ENCODE results near the gene PPP1R37.
A peak's percentile ranks its signal among the peaks of the same experiment; 100 is the strongest.
"Not testable (repeated sequence)": the region's sequence is repeated elsewhere in the genome, so short reads cannot be mapped to it uniquely, and the experiment has no call there.

The PPP1R37 gene

GRCh38 chr19:45095496-45096413 is 2.8 kb downstream of the PPP1R37 start:
- no peak for DNase-seq (ENCODE audit: low spot score)

- no peak for DNase-seq (ENCODE audit: low spot score)
These were observed 3.7 kb downstream of the PPP1R37 start for GRCh38 chr19:45096700-45097099.

GRCh38 chr19:45097450-45097775 is 4.4 kb downstream of the PPP1R37 start:
- DNase-seq (ENCODE audit: low spot score): no peak

GRCh38 chr19:45097776-45098520 is 5.0 kb downstream of the PPP1R37 start:
- DNase-seq (ENCODE audit: low spot score): peak; percentile 98

- peak; percentile 46 for DNase-seq (ENCODE audit: low spot score)
These were observed 5.8 kb downstream of the PPP1R37 start for GRCh38 chr19:45098521-45099466.

GRCh38 chr19:45099467-45100191 is 6.7 kb downstream of the PPP1R37 start:
- DNase-seq (ENCODE audit: low spot score): no peak

- no peak for DNase-seq (ENCODE audit: low spot score)
These were observed 7.2 kb downstream of the PPP1R37 start for GRCh38 chr19:45100201-45100600.

- DNase-seq (ENCODE audit: low spot score): no peak
These were observed 7.9 kb downstream of the PPP1R37 start for GRCh38 chr19:45100846-45101252.

- no peak for DNase-seq (ENCODE audit: low spot score)
These were observed 8.8 kb downstream of the PPP1R37 start for GRCh38 chr19:45101806-45102205.

- no peak for DNase-seq (ENCODE audit: low spot score)
These were observed 9.5 kb downstream of the PPP1R37 start for GRCh38 chr19:45102481-45102880.

- no peak for DNase-seq (ENCODE audit: low spot score)
These were observed 10.2 kb downstream of the PPP1R37 start for GRCh38 chr19:45103156-45103507.

GRCh38 chr19:45103508-45104319 is 10.7 kb downstream of the PPP1R37 start:
- no peak for DNase-seq (ENCODE audit: low spot score)

- no peak for DNase-seq (ENCODE audit: low spot score)
These were observed 11.8 kb downstream of the PPP1R37 start for GRCh38 chr19:45104658-45105349.

GRCh38 chr19:45106363-45106762 is 13.4 kb downstream of the PPP1R37 start:
- DNase-seq (ENCODE audit: low spot score): not testable (repeated sequence)

- no peak for DNase-seq (ENCODE audit: low spot score)
These were observed 14.7 kb downstream of the PPP1R37 start for GRCh38 chr19:45107621-45108150.

- no peak for DNase-seq (ENCODE audit: low spot score)
These were observed 17.9 kb downstream of the PPP1R37 start for GRCh38 chr19:45110851-45111266.

GRCh38 chr19:45112111-45112827 is 19.3 kb downstream of the PPP1R37 start:
- DNase-seq (ENCODE audit: low spot score): no peak

- no peak for DNase-seq (ENCODE audit: low spot score)
These were observed 20.6 kb downstream of the PPP1R37 start for GRCh38 chr19:45113628-45114027.

- no peak for DNase-seq (ENCODE audit: low spot score)
These were observed 21.1 kb downstream of the PPP1R37 start for GRCh38 chr19:45114116-45114515.

All from AG08395 (cell line).